GM18511 (cell line): ENCODE measurements around the gene OXGR1.

Experiments used
- ATAC-seq: cut with Tn5 transposase; IDR thresholded peaks from one replicate; pipeline ENCODE4 v1.9.1; 2021; ENCODE audit warnings: mild to moderate bottlenecking, moderate library complexity; ENCODE audit not compliant: unreplicated experiment

The OXGR1 gene

DNA sequence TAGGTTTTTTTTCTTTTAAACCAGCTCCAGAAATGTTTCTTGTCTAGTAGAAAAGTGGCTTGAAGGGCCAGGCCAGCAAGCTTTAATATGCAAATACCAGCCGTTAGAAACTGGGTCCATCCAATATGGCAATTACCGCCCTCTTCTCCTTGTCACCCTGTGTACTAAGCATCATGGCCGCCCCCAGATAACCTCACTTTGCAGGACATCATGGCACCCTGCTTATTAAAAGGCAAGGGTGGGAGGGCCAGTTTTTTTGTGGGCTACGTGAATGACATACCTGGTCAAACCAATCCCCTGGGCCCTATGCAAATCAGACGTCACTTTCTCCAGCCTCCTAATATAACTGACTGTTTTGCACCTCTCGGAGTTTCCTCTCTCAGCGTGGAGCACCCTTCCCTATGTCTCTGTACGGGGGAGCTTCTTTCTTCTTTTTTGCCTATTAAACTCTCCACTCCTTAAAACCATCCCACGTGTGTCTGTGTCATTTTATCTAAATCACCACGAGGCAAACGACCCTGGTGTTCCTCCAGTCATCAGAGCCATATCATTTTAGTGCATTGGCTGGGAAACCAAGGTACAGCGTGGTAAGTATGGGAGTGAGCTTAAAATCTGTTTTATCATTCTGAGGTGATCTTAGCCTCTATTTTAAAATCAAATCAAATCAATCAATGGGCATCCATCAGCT is 27.7 kb downstream of the OXGR1 start:
- no peak for ATAC-seq

DNA sequence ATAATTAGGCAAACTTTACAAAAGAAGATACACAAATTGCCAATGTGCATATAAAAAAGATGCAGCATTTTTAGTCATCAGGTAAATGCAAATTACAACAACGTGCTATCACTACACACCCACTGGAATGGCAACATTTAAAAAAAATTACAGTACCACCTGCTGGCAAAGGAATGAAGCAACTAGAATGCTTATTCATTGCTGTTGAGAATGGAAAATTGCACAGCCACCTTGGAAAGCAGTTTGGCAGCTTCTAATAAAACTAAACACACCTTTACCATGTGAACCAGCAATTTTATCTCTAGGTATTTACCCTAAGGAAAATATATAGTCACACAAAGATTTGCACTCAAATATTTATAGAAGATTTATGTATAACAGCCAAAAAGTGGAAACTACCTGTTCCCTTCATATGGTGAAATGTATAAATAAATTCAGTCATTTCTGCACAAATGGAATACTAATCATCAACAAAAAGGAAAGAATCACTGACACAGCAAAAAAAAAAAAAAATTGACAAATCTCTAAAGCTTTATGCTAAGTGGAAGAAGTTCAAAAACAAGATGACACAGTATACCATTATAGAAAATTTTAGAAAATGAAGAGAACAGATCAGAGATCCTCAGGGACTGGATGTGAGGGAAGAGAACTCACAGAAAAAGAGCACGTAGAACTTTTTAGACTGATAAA is 30.3 kb downstream of the OXGR1 start:
- ATAC-seq = no peak

DNA sequence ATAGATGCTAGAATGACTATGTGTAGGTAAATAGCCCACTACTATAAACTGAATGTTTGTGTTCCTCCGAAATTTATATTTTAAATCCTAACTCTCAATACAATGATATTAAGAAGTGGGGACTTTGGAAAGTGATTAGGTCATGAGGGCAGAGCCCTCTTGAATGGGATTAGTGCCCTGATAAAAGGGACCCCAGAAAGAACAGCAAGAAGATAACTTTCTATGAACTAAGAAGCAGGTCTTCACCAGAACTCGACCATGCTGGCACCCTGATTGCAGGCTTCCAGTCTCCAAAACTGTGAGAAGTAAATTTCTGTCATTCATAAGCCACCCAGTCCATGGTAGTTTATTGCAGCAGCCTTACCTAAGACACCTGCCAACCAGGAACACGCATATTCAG is 33.9 kb downstream of the OXGR1 start:
- no peak for ATAC-seq

DNA sequence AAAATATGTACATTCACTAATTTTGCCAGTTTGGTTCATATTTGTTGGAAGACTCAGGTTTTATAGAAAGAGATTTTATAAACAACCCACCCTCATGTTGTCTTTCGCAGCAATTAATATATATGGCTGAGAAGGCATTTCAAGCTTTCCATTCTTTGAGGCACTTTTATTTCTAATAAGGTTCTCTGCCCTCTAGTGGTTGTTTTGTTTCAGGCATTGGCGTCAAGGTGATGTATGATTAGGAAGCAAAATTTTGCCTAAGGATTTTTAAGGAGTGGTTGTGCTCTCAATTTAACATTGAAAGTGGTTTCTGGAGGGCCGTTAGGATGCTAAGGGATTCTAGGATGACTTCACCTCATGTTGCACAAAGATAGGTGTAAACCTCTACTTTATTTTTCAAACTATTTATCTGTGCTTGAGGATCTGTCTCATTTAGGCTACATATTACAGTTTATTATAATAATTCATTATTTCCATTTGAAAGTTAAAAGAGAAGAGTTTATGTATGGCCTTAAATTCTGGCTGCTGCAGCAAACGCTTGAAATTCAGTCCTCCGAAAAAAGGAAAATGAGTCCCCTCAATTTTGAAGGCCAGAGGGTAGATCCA is 35.9 kb downstream of the OXGR1 start:
- peak; percentile 83 for ATAC-seq

DNA sequence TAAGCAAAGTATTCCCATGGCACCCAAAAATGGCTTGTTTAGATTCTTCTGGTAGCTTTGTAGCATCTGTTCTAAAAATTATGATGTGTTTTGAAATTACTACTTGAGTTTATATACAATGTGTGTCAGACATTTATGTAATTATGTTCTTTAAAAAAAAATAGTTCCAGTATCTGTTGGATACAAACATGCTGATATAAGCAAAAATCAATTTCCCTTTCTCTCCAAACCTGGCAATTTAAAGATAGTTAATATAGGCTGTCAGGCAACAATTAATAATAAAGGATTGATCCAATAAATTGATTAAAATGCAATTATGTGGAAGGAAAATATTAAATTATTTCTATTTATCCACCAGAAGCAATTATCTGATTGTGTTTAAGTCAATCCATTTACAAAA is 41.7 kb downstream of the OXGR1 start:
- ATAC-seq = no peak

DNA sequence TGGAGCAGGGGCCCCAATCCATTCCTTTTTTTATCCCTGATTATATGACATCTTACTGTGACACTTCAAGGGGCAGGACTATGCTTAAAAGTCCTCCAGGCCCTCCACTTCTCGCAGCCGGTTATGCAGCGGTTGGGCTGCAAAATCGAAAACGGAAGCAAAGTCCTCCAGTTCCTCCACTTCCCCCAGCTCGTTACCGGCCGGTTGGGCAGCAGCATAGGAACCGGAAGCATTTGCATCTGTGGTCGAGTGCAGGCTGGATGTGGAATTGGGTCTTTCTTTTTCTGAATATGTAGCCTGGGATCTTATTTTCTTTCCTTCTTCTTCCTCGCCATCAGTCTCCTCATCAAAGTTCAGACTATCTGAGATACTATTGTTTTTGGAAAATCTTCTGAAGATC is 46.1 kb downstream of the OXGR1 start:
- no peak for ATAC-seq

DNA sequence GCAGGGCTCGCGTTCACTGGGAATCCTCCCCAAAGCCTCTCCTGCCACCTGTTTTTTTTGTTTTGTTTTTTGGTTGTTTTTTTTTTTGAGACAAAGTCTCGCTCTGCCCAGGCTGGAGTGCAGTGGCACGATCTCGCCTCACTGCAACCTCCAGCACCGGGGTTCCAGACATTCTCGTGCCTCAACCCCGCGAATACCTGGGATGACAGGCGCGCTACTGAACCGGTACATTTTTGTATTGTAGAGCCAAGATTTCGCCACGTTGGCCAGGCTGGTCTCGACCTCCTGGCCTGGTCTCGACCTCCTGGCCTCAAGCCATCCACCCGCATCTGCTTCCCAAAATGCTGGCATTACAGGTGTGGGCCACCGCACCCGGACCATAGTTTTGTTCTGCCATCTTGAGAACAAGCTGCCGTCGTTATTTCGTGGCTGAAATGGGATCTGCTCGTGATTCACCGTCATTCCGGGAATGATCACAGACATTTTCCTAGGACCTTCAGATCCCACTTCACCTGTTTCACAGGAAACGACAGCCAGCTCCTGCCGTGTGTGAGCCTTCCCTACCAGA is 46.8 kb downstream of the OXGR1 start:
- no peak for ATAC-seq

DNA sequence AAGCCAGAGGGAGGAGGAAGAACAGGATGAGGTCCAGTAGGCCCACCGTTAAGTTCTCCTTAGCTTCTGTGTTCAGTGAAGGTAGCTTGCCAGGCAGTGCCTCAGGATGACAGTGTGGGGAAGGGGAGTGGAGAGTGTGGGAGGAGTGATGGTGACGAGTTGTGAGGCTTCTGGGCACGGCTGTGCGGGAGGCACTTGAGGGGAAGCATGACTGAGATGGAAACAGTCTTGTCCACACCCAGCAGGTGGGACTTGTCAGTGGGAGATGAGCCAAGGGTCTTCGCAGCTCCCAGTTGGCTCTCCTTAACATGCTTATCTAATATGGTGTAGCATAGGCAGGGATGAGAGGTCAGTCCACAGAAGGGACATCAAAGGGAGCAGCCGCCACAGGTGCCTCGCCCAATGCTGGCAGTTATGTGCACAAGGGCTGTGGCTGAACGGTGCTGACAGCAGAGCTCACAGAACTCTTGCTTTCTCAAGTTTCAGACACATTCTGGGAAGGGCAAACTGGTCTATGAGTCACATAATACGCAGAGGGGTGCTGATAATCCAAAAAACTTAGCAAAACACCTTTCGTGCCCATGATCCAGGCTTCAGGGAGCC is 47.5 kb downstream of the OXGR1 start:
- no peak for ATAC-seq

DNA sequence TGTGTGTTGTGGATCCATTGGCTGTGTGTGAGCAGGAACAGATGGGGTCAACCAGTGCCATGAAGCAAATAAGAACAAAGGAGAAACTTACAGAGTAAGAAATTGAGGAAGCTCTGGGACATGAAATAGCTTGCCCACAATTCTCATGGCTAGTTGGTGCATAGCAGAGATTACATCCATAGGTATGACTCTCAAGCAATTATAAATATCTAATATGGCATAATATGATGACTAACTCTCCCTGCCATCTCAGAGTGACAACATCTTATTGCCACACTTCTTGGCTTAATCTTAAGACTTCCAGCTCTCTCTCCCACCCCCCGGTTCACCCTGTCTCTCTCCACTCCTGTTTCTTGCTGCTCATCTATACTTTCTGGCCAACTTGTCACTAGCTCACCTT is 53.3 kb downstream of the OXGR1 start:
- ATAC-seq = no peak

DNA sequence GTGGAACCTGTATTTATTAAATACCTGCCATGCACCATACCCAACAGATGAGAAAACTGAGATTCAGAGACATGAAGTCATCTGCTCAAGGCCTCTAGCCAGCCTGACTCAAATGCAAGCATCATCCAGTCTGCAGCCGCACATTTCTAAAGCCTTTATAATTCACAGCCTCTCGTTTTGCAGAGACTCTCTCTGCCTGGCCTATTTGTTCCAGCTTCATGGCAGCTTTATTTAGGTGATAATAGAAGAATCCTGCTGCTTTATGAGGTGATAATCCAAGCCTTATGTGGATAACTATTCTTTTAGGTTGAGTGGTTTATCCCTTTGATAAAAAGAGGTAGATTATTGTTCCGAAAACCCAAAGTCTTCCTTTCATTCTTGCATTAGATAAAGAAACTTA is 58.4 kb downstream of the OXGR1 start:
- ATAC-seq = no peak
